RKO (cell line): ENCODE data around the gene LANCL3.

Experiments used
- DNase-seq: peaks from one replicate; pipeline ENCODE4 v3.0.0-alpha.2; 2016; ENCODE audit warnings: low spot score

The LANCL3 gene

GRCh38 chrX:37679888-37680287 is 108.4 kb downstream of the LANCL3 start:
- DNase-seq = no peak

- no peak for DNase-seq
These were observed 113.0 kb downstream of the LANCL3 start for GRCh38 chrX:37684426-37684825.

- no peak for DNase-seq
These were observed 113.5 kb downstream of the LANCL3 start for GRCh38 chrX:37684973-37685372.

- peak; percentile 68 for DNase-seq
These were observed 114.2 kb downstream of the LANCL3 start, which contains the start of gene XK for GRCh38 chrX:37685381-37686359. Gene XK, plus strand, starts transcription at chrX:37685791. Its CDS starts 171 bp downstream, at chrX:37685962.

GRCh38 chrX:37686369-37686995 is 115.0 kb downstream of the LANCL3 start:
- peak; percentile 9 for DNase-seq

- DNase-seq = no peak
These were observed 115.5 kb downstream of the LANCL3 start for GRCh38 chrX:37686996-37687395.

- DNase-seq = no peak
These were observed 118.7 kb downstream of the LANCL3 start for GRCh38 chrX:37690119-37690518.

GRCh38 chrX:37692918-37693317 is 121.5 kb downstream of the LANCL3 start:
- no peak for DNase-seq

GRCh38 chrX:37697169-37697760 is 125.8 kb downstream of the LANCL3 start:
- no peak for DNase-seq

GRCh38 chrX:37701588-37701987 is 130.1 kb downstream of the LANCL3 start:
- DNase-seq = no peak

- DNase-seq = no peak
These were observed 140.5 kb downstream of the LANCL3 start for GRCh38 chrX:37711991-37712390.

- DNase-seq = no peak
These were observed 141.0 kb downstream of the LANCL3 start for GRCh38 chrX:37712458-37712857.

- no peak for DNase-seq
These were observed 143.0 kb downstream of the LANCL3 start for GRCh38 chrX:37714479-37714878.

- DNase-seq = no peak
These were observed 145.1 kb downstream of the LANCL3 start for GRCh38 chrX:37716602-37717001.

GRCh38 chrX:37717708-37718107 is 146.2 kb downstream of the LANCL3 start:
- DNase-seq = no peak

- DNase-seq = no peak
These were observed 151.1 kb downstream of the LANCL3 start for GRCh38 chrX:37722595-37722994.

- DNase-seq = no peak
These were observed 154.9 kb downstream of the LANCL3 start for GRCh38 chrX:37726346-37726745.
